HUES48 (cell line): ENCODE results near the gene LEFTY1.
A peak's percentile ranks its signal among the peaks of the same experiment; 100 is the strongest.

ENCODE experiments used
- H3K27ac ChIP-seq: one replicate; pipeline ENCODE4 v1.7.0; 2013; ENCODE audit warnings: low read depth, low read length, inconsistent platforms
- H3K27me3 ChIP-seq: 2 replicates; pipeline ENCODE4 v1.6.1; 2013; ENCODE audit warnings: mild to moderate bottlenecking, low read length; ENCODE audit not compliant: control insufficient read depth, insufficient read depth
- H3K36me3 ChIP-seq: 2 replicates; pipeline ENCODE4 v1.6.1; 2013; ENCODE audit warnings: low read length; ENCODE audit not compliant: control insufficient read depth, insufficient read depth
- H3K4me1 ChIP-seq: 2 replicates; pipeline ENCODE4 v1.6.1; 2013; ENCODE audit warnings: mild to moderate bottlenecking, low read length; ENCODE audit not compliant: control insufficient read depth, insufficient read depth
- H3K4me3 ChIP-seq: 2 replicates; pipeline ENCODE4 v1.5.1; 2013; ENCODE audit warnings: mild to moderate bottlenecking, low read depth, low read length
- H3K9ac ChIP-seq: 2 replicates; pipeline ENCODE4 v1.6.1; 2013; ENCODE audit warnings: mild to moderate bottlenecking, low read depth, low read length, moderate library complexity
- H3K9me3 ChIP-seq: 2 replicates; pipeline ENCODE4 v1.6.1; 2013; ENCODE audit warnings: low read length; ENCODE audit not compliant: control insufficient read depth, insufficient read depth

The LEFTY1 gene

GRCh38 chr1:225855503-225856300 is 33.2 kb downstream of the LEFTY1 start:
- Histone ChIP-seq H3K9me3 (peaks cover 5% of the 10 kb centered on the region; the same call in 1 of the 2 replicates), H3K36me3 (peaks cover 91% of the 10 kb centered on the region), H3K9ac (no peak overlapping the region), H3K27ac (no peak overlapping the region), H3K27me3 (no peaks in the 10 kb centered on the region), H3K4me1 (no peaks in the 10 kb centered on the region), H3K4me3 (no peak overlapping the region)

- Histone ChIP-seq H3K9ac (no peak overlapping the region), H3K4me1 (no peaks in the 10 kb centered on the region), H3K27me3 (no peaks in the 10 kb centered on the region), H3K36me3 (peaks cover 81% of the 10 kb centered on the region), H3K9me3 (peaks cover 5% of the 10 kb centered on the region; the same call in 1 of the 2 replicates), H3K27ac (no peak overlapping the region), H3K4me3 (no peak overlapping the region)
Observed at GRCh38 chr1:225853441-225853840, 35.5 kb downstream of the LEFTY1 start.

- Histone ChIP-seq H3K4me1 (no peaks in the 10 kb centered on the region), H3K4me3 (no peak overlapping the region), H3K9ac (no peak overlapping the region), H3K9me3 (peaks cover 5% of the 10 kb centered on the region; the same call in 1 of the 2 replicates), H3K27me3 (no peaks in the 10 kb centered on the region), H3K36me3 (peaks cover 84% of the 10 kb centered on the region), H3K27ac (no peak overlapping the region)
Observed at GRCh38 chr1:225852413-225853124, 36.4 kb downstream of the LEFTY1 start.

- Histone ChIP-seq H3K4me3 (no peak overlapping the region), H3K9ac (no peak overlapping the region), H3K36me3 (peaks cover 85% of the 10 kb centered on the region), H3K27me3 (no peaks in the 10 kb centered on the region), H3K9me3 (peaks cover 5% of the 10 kb centered on the region; the same call in 1 of the 2 replicates), H3K27ac (no peak overlapping the region), H3K4me1 (no peaks in the 10 kb centered on the region)
Observed at GRCh38 chr1:225851805-225852204, 37.1 kb downstream of the LEFTY1 start.

- H3K27ac ChIP-seq, result no peak overlapping the region
- no peak overlapping the region for H3K4me3 ChIP-seq
- H3K9ac ChIP-seq, result no peak overlapping the region
- no peaks in the 10 kb centered on the region for H3K27me3 ChIP-seq
- H3K9me3 ChIP-seq, result peaks cover 5% of the 10 kb centered on the region; the same call in 1 of the 2 replicates
- no peaks in the 10 kb centered on the region; the same call in 1 of the 2 replicates for H3K4me1 ChIP-seq
- peaks cover 81% of the 10 kb centered on the region for H3K36me3 ChIP-seq
Observed at GRCh38 chr1:225850370-225850769, 38.6 kb downstream of the LEFTY1 start.

GRCh38 chr1:225849925-225850324 is 39.0 kb downstream of the LEFTY1 start:
- no peak overlapping the region for H3K4me3 ChIP-seq
- no peak overlapping the region for H3K9ac ChIP-seq
- H3K36me3 ChIP-seq, result peaks cover 77% of the 10 kb centered on the region
- H3K9me3 ChIP-seq, result peaks cover 5% of the 10 kb centered on the region; the same call in 1 of the 2 replicates
- H3K27me3 ChIP-seq, result no peaks in the 10 kb centered on the region
- H3K27ac ChIP-seq, result no peak overlapping the region
- no peaks in the 10 kb centered on the region; the same call in 1 of the 2 replicates for H3K4me1 ChIP-seq

- peak overlapping the region; percentile 2 for H3K27ac ChIP-seq
- no peaks in the 10 kb centered on the region for H3K27me3 ChIP-seq
- H3K4me3 ChIP-seq, result no peak overlapping the region
- H3K9me3 ChIP-seq, result peaks cover 5% of the 10 kb centered on the region; the same call in 1 of the 2 replicates
- no peaks in the 10 kb centered on the region; the same call in 1 of the 2 replicates for H3K4me1 ChIP-seq
- H3K9ac ChIP-seq, result no peak overlapping the region
- peaks cover 68% of the 10 kb centered on the region for H3K36me3 ChIP-seq
Observed at GRCh38 chr1:225848030-225848955, 40.7 kb downstream of the LEFTY1 start.

- no peak overlapping the region for H3K27ac ChIP-seq
- H3K9ac ChIP-seq, result no peak overlapping the region
- H3K36me3 ChIP-seq, result peaks cover 65% of the 10 kb centered on the region
- H3K27me3 ChIP-seq, result no peaks in the 10 kb centered on the region
- H3K4me1 ChIP-seq, result peaks cover 2% of the 10 kb centered on the region; the same call in 1 of the 2 replicates
- H3K9me3 ChIP-seq, result peaks cover 5% of the 10 kb centered on the region; the same call in 1 of the 2 replicates
- no peak overlapping the region for H3K4me3 ChIP-seq
Observed at GRCh38 chr1:225847610-225848009, 41.3 kb downstream of the LEFTY1 start.

- Histone ChIP-seq H3K9ac (no peak overlapping the region), H3K9me3 (0 out of 2 replicates have a peak, but pooled peaks cover 3% of the 10 kb centered on the region), H3K27ac (peak overlapping the region; percentile 2), H3K4me3 (no peak overlapping the region), H3K27me3 (no peaks in the 10 kb centered on the region), H3K4me1 (peaks cover 6% of the 10 kb centered on the region; the same call in 1 of the 2 replicates), H3K36me3 (peaks cover 62% of the 10 kb centered on the region)
Observed at GRCh38 chr1:225846331-225847310, 42.3 kb downstream of the LEFTY1 start.
